Vagina (tissue), 2 donors: Measurements from ENCODE around the gene FYCO1.

Experiments
- POLR2A ChIP-seq, 2 donors: fragments of 450-650 bp; IDR thresholded peaks; one replicate each; pipeline ENCODE4 v1.6.1; 2017; ENCODE audit warnings: antibody characterized with exemption in 2 of 2, mild to moderate bottlenecking in 2 of 2, moderate library complexity in 2 of 2
- POLR2AphosphoS5 ChIP-seq, 2 donors: sonication (generic); formaldehyde crosslinking; IDR thresholded peaks; one replicate each; pipeline ENCODE4 v1.9.0; 2017; ENCODE audit warnings: antibody characterized with exemption in 2 of 2, mild to moderate bottlenecking in 2 of 2, low read depth in 1 of 2; ENCODE audit not compliant: insufficient read depth in 1 of 2
- TF ChIP-seq, protein P1 (sequence below), 3 experiments: fragments of 450-650 bp in 2 of 3; fragments of 200-600 bp in 1 of 3; sonication (generic) in 1 of 3; IDR thresholded peaks; one replicate each; pipeline ENCODE4 v1.5.1; 2017 to 2019; ENCODE audit warnings: antibody characterized with exemption in 3 of 3, mild to moderate bottlenecking in 2 of 3, moderate library complexity in 2 of 3

DNA sequence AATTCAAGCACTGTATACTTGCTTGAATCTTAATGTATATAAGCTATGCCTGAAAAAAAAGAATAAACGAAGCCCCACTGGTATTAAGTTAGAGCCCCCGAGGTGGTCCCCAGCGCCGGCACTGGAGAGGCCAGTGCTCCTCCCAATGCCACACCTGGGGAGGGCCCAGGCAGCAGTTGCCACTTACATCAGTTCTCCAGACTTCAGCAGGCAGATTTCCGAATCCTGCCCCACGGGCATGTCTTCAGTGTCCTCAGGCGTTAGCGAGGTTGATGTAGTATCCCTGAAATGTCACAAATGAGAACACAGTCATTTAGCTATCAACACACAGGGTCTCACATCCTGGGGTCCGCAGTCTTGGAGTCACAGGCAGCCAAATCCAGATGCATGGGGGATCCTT, 59.4 kb downstream of the FYCO1 start:
- TF ChIP-seq, protein P1, sequence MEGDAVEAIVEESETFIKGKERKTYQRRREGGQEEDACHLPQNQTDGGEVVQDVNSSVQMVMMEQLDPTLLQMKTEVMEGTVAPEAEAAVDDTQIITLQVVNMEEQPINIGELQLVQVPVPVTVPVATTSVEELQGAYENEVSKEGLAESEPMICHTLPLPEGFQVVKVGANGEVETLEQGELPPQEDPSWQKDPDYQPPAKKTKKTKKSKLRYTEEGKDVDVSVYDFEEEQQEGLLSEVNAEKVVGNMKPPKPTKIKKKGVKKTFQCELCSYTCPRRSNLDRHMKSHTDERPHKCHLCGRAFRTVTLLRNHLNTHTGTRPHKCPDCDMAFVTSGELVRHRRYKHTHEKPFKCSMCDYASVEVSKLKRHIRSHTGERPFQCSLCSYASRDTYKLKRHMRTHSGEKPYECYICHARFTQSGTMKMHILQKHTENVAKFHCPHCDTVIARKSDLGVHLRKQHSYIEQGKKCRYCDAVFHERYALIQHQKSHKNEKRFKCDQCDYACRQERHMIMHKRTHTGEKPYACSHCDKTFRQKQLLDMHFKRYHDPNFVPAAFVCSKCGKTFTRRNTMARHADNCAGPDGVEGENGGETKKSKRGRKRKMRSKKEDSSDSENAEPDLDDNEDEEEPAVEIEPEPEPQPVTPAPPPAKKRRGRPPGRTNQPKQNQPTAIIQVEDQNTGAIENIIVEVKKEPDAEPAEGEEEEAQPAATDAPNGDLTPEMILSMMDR (IDR thresholded peaks at IDR 0.05), result no peak
- no peak for TF ChIP-seq POLR2AphosphoS5 (IDR thresholded peaks at IDR 0.05; ENCODE audit: insufficient read depth in 1 of 2, low read depth in 1 of 2)
- no peak for TF ChIP-seq POLR2A (IDR thresholded peaks at IDR 0.05)
